Left lobe of liver (tissue), 2 donors: Measurements from ENCODE around the gene PPP4C. TPM values are rescaled to one million over a fixed set of nuclear protein-coding genes. Genes with fewer than 3 reads are reported as not detected.

ENCODE experiments used
- ATAC-seq: fragments of 200-7000 bp; cut with Tn5 transposase; one replicate; pipeline ENCODE4 v1.9.1; 2020; ENCODE audit warnings: mild to moderate bottlenecking, moderate library complexity
- DNase-seq: peaks from one replicate; pipeline ENCODE4 v3.0.0-alpha.2; 2020; ENCODE audit warnings: low spot score
- total RNA-seq: library from RNA; stranded (reverse); gene quantifications from one replicate; pipeline ENCODE4 v1.2.1, GENCODE V29; 2021
- donor health status: DM: no; HTN: no; CAD: no; lungs with moderate emphysema.
- donor health status: DM: no; HTN: yes; CAD: no.

The PPP4C gene
- total RNA-seq, 1 donor from 2014 or later: 51.0 TPM

DNA sequence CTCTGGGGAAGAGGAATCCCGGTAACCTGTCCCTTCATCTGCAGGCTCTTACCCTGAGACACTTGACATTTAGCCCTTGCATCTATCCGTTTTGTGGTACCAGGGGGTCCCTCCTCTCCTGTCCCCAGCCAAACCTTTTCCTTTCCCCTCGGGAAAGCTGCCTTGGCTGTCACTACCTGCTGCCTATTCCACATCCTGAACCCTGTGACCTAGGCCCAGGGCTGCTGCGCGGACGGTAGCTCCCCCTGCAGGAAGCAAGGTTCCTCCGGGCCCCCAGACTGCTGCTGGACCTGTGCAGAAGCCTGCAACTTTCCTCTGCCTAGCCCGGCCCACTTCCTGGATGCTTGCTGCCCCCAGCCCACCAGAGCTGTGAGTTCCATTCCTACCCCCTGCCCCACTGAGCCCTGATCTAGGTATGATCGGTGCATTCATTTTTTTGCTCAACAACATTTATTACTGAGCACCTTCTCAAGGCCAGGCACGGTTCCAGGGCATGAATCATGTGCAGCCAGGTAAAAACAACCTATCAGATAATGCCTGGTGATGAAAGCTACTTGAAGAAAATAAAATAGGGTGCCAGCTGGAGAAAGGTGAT, 20.7 kb upstream of the PPP4C start:
- ATAC-seq (peak; percentile 45), DNase-seq (no peak)

DNA sequence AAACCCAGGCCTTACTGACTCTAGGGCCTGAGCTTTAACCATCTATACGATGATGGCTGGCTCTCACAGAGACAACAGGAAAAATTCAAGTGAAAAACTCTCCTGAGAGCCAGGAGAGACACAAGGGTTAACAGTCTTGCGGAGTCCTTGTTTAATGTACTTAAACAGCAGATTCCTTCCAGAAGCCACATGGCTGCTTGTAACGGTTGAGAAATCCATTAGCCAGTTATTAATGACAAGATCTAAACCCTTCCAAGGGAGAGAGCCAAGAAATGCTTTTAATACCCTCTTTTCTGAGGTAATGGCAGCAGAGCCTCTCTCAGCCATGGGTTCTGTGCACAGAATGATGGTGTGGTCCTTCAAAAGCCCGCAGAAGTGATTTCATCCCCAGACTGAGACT, 15.4 kb upstream of the PPP4C start:
- DNase-seq (no peak), ATAC-seq (no peak)

DNA sequence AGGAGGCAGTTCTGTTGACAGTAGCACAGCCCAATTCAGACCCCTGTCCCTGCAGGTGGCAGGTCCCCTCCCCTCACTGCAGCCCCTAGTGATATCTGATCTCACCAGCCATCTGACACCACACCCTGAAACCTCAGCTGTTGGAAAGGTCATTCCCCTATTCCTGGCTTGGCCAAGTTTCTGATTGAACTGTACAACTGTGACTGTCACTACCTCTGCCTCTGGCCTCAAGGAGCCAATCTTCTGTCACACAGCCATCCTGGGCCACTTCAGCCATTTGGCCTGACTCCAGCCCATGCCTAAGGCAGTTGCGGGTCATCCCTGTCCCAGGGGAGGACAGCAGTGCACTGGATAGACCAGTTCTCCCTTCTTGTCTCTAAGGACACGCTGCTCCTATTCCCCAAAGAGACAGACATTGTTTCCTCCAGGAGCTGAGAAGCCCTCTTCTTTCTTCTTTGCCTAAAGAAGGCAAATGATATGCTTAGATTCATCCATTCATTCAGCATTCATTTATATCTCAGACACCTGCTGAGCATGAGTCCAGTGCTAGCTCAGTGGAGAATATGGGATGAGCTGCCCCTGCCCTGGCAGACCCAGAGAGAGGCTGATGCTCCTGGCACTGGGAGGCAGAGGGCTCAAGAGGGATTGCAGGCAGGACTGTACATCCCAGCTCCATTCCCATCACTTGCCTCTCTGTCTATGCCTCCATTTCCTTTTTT, 14.8 kb upstream of the PPP4C start:
- DNase-seq: no peak
- no peak for ATAC-seq

DNA sequence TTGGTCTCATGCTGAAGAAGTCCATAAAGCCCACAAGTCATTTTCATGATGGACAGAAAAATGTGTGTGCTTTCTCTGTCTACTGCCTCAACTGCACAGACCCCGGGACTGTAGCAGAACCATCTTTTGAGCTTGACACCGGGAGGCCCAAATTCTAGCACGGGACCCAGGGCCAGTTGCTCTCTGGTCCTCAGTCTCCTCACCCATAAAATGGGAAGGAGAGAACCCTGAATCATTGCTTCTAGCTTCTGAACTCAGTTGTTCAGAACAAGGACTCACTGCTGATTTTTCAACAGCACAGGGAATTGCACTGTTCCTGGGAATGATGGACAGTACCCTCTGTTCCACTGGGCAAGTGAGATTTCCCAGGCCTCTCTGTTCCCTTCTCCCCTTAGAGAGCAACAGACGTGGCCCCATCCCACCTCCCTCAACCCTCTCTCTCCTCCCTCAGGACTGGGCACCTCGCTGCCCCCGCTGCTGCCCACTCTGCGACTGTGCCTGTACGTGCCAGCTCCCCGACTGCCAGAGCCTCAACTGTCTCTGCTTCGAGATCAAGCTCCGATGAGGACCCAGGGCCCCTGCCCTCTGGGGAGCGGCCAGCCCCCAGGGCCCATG, 12.4 kb upstream of the PPP4C start:
- ATAC-seq: no peak
- DNase-seq: no peak

DNA sequence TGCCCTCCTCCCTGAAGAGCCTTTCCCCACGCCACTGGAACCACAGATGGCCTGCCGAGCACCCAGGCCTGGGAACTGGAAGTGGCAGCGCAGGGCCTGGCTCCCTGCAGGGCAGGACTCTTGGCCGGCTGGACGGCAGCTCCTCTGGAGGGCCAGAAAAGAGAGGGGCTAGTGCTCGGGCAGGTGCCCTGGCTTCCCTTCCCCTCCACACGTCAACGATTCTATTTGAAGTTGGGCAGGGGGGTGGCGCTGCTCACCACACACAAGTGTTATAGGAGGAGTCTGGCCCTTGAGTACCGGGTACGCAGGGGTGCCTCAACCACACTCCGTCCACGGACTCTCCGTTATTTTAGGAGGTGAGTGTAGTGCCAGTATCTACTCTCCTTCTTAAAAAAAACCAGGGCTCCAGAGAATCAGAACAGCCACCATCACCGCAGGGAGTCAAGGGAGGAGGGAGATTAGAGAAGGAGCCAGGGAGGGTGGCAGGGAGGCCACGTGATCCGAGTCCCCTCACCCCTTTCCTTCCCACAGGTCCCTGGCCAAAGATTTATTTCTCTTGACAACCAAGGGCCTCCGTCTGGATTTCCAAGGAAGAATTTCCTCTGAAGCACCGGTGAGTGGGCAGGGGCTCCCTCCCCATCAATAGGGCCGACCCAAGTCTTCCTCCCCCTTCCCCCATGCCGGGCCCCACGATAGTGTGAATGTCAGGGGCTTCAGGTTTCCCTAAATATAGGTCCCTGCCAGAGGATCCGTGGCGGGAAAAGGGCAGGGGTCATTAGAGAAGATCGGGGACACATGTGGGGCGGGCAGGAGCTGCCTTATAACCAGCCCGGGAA, 11.7 kb upstream of the PPP4C start:
- DNase-seq (peak; percentile 78), ATAC-seq (peak; percentile 53)

DNA sequence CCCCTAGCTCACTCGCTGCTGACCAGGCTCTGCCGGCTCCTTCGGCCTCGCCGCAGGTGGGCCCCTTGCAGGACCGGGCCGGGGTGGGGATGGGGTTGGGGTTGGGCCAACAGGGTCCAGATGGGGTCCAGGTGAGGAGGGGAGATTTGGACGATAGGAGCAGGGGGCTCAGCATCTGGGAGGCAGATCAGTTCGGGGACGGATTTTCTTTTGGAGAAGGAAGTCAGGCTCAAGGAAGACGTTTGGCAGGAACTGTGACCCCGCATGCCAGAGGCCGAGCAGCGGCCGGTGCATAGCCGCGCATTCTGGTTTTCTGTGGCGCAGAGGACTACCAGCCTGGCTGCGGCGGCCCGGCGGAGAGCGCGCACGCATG, 11.1 kb upstream of the PPP4C start:
- DNase-seq (no peak), ATAC-seq (peak; percentile 3)

DNA sequence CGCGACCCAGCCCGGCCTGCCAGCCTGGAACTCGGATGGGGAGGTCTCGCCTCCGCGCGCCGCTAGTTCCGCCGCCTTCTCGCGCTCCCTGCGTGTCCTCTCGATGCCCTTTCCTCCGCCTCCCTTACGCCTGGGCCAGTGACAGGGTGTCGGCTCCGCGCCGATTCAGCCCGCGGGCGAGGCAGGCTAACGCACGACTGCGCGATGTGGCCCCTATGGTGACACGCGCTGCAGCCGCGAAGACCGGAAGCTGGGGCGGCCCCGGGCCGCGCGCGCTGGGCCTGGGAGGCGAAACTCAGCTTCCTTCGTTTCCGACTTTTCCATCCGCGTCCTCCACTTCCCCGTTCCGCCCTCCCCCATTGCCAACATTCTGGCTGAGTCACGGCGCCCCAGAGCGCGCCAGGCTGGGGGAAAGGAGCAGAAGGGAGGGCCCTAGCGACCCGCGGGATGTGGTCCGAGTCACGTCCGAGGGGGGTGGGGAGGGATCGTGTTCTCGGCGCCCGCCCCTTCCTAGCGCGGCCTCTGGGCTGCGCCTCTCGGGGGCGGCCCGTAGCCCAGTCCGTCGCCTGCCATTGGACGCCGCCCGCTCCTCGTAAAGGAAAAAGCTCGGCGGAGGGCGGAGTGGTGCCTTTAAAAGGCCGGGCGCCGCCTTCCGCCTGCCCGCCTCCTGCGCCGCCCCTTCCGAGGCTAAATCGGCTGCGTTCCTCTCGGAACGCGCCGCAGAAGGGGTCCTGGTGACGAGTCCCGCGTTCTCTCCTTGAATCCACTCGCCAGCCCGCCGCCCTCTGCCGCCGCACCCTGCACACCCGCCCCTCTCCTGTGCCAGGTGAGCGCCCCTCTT, 10.5 kb upstream of the PPP4C start, which contains the start of gene ALDOA:
Gene ALDOA, plus strand, starts transcription at position 659 of the 841 bp plus-strand sequence. CDS start 1,138 bp downstream, outside the sequence.
- DNase-seq: peak; percentile 98
- peak; percentile 88 for ATAC-seq

DNA sequence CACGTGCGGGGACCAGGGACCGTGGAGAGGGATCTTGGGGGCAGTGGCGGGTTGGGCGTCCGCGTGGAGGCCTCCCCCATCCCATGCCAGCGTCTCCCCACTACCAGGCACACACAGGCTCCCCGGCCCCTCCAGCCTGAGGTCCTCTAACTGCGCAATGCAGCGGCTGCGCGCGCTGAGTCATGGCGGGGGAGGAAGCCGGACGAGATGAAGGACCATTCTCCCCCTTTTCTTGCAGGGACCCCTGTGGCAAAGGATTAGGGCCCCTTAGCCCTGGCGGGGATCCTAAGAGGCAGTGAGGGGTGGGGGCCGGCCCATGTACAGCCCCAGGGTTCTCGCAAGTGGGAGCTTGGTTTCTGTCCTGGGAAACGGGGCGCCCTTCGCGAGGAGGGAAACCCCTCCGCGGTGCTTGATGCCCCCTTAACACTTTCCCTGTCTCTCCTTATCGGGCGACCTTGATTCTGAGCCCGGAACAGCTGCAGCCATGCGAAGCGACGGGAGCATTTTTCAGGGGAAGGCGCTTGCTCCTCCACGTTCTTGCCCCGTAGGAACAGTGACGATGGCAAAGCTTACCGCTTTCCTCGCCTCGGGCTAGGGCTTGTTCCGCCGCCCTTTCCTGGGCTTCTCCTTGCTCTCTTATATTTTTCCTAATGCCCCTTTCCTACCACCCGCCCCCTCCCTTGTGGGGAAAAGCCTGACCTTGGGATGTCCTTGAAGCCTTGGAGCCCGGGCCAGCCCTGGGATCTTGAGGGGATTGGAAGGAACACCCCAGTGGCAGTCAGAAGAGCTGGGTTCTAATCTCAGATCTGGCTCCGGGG, 9.6 kb upstream of the PPP4C start:
- DNase-seq (peak; percentile 64), ATAC-seq (no peak)

DNA sequence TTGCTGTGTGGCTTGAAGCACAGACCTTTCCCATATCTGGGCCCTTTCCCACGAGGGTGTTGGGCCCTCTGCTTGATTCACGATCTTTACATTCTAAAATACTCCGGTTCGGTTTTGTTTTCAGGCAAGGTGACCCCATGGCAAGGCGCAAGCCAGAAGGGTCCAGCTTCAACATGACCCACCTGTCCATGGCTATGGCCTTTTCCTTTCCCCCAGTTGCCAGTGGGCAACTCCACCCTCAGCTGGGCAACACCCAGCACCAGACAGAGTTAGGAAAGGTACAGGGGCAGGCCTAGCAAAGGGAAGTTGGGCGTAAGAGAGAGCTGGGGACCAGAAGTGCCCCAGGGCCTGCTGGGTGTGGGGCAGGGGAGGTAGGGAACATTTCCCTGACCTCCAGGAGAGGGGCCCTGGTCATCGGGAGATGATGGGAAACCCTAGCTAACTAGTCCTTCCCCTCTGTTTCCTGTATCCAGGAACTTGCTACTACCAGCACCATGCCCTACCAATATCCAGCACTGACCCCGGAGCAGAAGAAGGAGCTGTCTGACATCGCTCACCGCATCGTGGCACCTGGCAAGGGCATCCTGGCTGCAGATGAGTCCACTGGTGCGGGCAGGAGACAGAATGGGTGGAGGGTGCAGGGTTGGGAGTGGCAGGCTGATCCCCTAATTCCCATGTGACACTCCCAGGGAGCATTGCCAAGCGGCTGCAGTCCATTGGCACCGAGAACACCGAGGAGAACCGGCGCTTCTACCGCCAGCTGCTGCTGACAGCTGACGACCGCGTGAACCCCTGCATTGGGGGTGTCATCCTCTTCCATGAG, 8.8 kb upstream of the PPP4C start:
- ATAC-seq (no peak), DNase-seq (no peak)

DNA sequence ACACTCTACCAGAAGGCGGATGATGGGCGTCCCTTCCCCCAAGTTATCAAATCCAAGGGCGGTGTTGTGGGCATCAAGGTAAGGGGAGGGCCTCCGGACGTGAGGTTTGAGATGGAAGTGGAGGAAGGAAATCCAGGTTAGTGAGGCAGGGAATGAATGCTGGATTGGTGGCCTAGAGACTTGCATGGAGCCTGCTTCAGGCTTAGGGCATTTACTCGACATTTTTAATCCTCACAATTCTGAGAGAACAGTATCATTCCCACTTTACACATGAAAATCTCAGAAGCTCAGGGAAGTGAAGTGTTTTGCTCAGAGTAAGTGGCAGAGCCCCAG, 8.2 kb upstream of the PPP4C start:
- no peak for DNase-seq
- no peak for ATAC-seq

DNA sequence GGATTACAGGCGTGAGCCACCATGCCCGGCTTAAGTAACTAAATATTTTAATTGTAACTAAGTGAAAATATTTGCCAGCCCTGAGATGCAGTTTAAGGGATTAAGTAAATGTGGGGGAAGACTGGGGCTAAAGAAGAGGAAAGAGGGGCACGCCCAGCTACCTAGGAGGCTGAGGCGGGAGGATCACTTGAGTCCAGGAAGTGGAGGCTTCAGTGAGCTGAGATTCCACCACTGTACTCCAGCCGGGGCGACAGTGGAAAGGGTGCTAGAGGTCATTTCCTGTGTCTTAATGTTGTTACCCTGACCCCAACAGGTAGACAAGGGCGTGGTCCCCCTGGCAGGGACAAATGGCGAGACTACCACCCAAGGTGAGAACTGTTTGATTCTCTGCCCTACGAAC, 7.5 kb upstream of the PPP4C start:
- ATAC-seq (no peak), DNase-seq (no peak)

DNA sequence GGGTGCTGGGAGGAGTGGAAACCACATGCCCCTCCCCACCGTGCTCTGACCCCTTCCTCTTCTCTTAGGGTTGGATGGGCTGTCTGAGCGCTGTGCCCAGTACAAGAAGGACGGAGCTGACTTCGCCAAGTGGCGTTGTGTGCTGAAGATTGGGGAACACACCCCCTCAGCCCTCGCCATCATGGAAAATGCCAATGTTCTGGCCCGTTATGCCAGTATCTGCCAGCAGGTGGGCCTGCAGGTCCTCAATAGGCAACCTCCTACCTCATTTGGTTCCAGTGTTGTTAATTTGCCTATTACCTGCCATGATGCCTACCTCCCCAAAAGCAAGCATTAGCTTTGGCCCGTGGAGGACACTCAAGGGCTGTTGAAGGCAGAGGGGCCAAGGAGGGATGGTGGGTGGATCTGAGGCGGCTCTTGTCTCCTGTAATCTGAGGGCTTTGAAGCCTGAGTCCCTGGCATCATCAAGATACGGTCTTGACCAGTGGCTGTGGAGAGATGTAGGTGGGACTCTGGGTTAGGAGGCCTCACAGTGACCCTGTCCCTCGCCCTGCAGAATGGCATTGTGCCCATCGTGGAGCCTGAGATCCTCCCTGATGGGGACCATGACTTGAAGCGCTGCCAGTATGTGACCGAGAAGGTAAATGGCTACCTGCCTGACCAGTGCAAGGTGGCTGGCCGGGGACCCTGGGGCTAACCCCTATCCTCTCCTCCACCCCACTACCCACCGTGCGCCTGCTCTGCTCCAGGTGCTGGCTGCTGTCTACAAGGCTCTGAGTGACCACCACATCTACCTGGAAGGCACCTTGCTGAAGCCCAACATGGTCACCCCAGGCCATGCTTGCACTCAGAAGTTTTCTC, 6.8 kb upstream of the PPP4C start:
- no peak for ATAC-seq
- no peak for DNase-seq

DNA sequence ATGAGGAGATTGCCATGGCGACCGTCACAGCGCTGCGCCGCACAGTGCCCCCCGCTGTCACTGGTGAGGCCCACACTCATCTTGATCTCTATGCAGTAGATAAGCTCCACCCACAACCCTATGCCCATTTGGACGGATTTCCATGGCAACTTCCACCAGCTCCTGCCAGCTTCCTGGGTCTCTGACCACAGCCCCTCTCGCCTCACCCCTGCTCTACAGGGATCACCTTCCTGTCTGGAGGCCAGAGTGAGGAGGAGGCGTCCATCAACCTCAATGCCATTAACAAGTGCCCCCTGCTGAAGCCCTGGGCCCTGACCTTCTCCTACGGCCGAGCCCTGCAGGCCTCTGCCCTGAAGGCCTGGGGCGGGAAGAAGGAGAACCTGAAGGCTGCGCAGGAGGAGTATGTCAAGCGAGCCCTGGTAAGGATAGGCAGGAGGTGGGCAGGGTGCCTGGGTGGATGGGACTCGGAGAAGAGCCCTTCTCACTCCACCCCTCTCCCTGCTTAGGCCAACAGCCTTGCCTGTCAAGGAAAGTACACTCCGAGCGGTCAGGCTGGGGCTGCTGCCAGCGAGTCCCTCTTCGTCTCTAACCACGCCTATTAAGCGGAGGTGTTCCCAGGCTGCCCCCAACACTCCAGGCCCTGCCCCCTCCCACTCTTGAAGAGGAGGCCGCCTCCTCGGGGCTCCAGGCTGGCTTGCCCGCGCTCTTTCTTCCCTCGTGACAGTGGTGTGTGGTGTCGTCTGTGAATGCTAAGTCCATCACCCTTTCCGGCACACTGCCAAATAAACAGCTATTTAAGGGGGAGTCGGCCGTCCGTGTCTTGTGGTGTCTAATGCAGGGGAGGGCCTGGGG, 6.0 kb upstream of the PPP4C start:
- ATAC-seq (no peak), DNase-seq (no peak)

DNA sequence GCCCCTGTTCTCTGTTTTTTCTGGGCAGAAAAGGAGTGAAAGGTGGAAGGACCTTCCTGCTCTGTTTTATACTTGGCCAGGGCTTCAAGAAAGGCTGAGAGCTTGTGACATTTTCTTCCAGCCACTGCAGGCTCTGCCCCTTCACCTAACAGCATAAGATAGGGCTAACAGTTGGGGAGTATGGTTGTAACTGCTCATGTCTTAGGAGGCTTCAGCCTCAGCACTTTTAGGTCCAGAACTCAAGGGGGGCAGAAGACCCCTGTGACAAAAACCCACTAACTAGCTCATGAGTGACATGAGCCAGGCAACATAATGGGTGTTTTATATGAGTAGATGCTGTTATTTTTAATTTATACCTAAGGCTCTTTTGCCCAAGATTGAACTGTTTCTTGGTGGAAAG, 5.3 kb upstream of the PPP4C start:
- no peak for ATAC-seq
- no peak for DNase-seq

DNA sequence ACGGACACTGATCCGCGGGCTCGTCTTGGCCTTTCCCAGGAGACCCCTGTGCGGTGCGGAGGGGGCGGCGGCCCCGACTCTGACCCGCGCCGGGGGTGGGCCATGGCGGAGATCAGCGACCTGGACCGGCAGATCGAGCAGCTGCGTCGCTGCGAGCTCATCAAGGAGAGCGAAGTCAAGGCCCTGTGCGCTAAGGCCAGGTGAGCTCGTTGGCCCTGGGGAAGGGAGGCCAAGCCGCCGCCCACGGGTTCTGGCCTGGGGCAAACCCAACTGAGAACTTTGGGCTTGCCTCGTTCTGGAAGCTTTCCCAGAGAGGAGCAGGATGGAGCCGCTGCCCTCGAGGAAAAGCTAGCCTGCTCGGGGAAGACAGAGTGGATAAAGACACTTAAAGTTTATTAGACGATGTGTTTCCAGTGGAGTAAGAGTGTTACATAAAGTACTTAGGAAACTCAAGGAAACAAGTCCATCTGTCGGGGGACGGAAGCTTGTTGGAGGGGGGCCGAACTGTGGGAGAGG, 540 bp downstream of the PPP4C start:
- ATAC-seq (peak; percentile 85), DNase-seq (peak; percentile 76)

DNA sequence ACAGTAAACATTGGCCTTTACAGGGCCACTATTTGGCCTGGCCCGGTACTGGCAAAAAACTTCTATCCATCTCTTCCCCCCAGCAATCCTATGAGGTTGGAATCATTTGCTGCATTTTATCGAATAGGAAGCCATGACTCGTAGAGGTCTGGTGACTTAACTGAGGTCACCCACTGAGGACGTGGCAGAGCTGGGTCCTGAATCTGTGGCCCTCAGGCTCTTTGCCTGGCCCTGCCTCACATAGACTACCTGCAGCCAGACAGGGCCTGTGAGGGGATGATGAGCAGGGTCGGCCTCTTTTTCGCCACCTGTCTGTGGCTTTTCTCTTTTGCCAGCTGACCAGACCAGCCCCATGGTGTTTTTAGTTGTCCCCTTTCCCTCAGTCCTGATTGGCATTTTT, 1.9 kb downstream of the PPP4C start:
- DNase-seq (no peak), ATAC-seq (no peak)

DNA sequence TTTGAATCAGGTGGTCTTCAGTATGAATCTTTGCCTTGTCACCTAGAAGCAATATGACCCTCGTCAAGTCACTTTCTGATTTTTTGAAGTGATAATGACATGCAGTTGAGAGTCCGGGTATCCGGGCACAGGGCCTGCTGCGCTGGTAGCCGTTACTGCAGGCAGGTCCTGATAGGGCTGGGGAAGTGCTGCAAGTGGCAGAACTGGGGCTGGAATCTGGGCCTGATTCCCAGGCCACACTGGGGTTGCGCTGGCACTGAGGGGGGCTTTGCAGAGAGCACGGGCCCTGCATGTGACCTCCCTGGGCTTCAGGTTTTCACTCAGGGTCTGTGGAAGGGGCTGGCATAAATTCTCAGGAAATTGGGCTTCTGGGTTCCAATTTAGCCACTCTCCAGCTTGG, 3.0 kb downstream of the PPP4C start:
- ATAC-seq: no peak

More for the DNA sequence above, 3.0 kb downstream of the PPP4C start:
- DNase-seq: no peak
